WTC11 (cell line): ENCODE results near the gene POLR3H. TPM values are rescaled to one million over a fixed set of nuclear protein-coding genes. Genes with fewer than 3 reads are reported as not detected.

Source experiments
- ATAC-seq: fragments of 200-7000 bp; cut with Tn5 transposase; 2 replicates; pipeline ENCODE4 v1.10.0; 2021; ENCODE audit warnings: mild to moderate bottlenecking, moderate library complexity
- CTCF ChIA-PET: fragments of 300-600 bp; sonication (Branson Sonifier 250); formaldehyde crosslinking; loops from one replicate; lab custom pipeline; 2021; ENCODE audit warnings: antibody characterized with exemption; lab: Charles Lee
- POLR2A ChIA-PET: fragments of 350-600 bp; sonication (Branson Sonifier 250); formaldehyde crosslinking; loops from one replicate; lab custom pipeline; 2021; ENCODE audit warnings: antibody characterized with exemption; lab: Charles Lee
- DNase-seq: peaks from one replicate; pipeline ENCODE4 v3.0.0; 2021; ENCODE audit warnings: low spot score
- H3K27ac Mint-ChIP-seq: 2 replicates; pipeline ENCODE4 v1.8.0; 2021; ENCODE audit warnings: mixed read lengths
- H3K27me3 Mint-ChIP-seq: 2 replicates; pipeline ENCODE4 v1.8.0; 2021; ENCODE audit warnings: low read depth, mild to moderate bottlenecking, moderate library complexity, mixed read lengths
- H3K36me3 Mint-ChIP-seq: 2 replicates; pipeline ENCODE4 v1.8.0; 2021; ENCODE audit warnings: mixed read lengths
- H3K4me1 Mint-ChIP-seq: 2 replicates; pipeline ENCODE4 v1.8.0; 2022; ENCODE audit warnings: mixed read lengths
- H3K4me3 Mint-ChIP-seq: 2 replicates; pipeline ENCODE4 v1.8.0; 2021; ENCODE audit warnings: mild to moderate bottlenecking, moderate library complexity, mixed read lengths
- H3K9me3 Mint-ChIP-seq: 2 replicates; pipeline ENCODE4 v1.8.0; 2021; ENCODE audit warnings: mixed read lengths
- ARID4B ChIP-seq: sonication (generic); formaldehyde crosslinking; IDR thresholded peaks from 2 replicates; pipeline ENCODE4 v1.8.0; 2023; ENCODE audit warnings: missing genetic modification reagents, mild to moderate bottlenecking, borderline replicate concordance
- ATF6 ChIP-seq: sonication (generic); formaldehyde crosslinking; IDR thresholded peaks from 2 replicates; pipeline ENCODE4 v1.8.1; 2023; ENCODE audit warnings: mild to moderate bottlenecking, missing genetic modification reagents
- ESRRA ChIP-seq: sonication (generic); formaldehyde crosslinking; IDR thresholded peaks from 2 replicates; pipeline ENCODE4 v1.8.1; 2022; ENCODE audit warnings: mild to moderate bottlenecking, missing genetic modification reagents, borderline replicate concordance
- ETV6 ChIP-seq: sonication (generic); formaldehyde crosslinking; IDR thresholded peaks from 2 replicates; pipeline ENCODE4 v1.8.1; 2022; ENCODE audit warnings: mild to moderate bottlenecking, missing genetic modification reagents
- JAZF1 ChIP-seq: fragments of 250-450 bp; sonication (Bioruptor Pico); IDR thresholded peaks from 2 replicates; pipeline ENCODE4 v1.9.0; 2021; ENCODE audit warnings: moderate library complexity, mild to moderate bottlenecking, inconsistent platforms
- MAX ChIP-seq: sonication (generic); formaldehyde crosslinking; IDR thresholded peaks from 2 replicates; pipeline ENCODE4 v1.8.0; 2022; ENCODE audit warnings: mild to moderate bottlenecking, missing genetic modification reagents
- RORB ChIP-seq: fragments of 250-450 bp; sonication (Bioruptor Pico); IDR thresholded peaks from 2 replicates; pipeline ENCODE4 v1.9.0; 2021; ENCODE audit warnings: mild to moderate bottlenecking
- SMAD4 ChIP-seq: sonication (generic); formaldehyde crosslinking; IDR thresholded peaks from 2 replicates; pipeline ENCODE4 v1.8.0; 2022; ENCODE audit warnings: mild to moderate bottlenecking, missing genetic modification reagents
- ZNF416 ChIP-seq: fragments of 250-450 bp; sonication (Bioruptor Pico); IDR thresholded peaks from 2 replicates; pipeline ENCODE4 v1.9.0; 2021; ENCODE audit warnings: mild to moderate bottlenecking, inconsistent platforms
- ZNF423 ChIP-seq: fragments of 250-450 bp; sonication (Bioruptor Pico); IDR thresholded peaks from 2 replicates; pipeline ENCODE4 v2.1.2; 2022; ENCODE audit warnings: mild to moderate bottlenecking, moderate library complexity
- total RNA-seq: library from RNA; stranded (reverse); gene quantifications from 3 replicates; pipeline ENCODE4 v1.2.3, GENCODE V29; 2021
- TF ChIP-seq, protein P1 (sequence below): fragments of 250-450 bp; sonication (Bioruptor Pico); IDR thresholded peaks from 2 replicates; pipeline ENCODE4 v1.9.0; 2021; ENCODE audit warnings: mild to moderate bottlenecking, borderline replicate concordance
- TF ChIP-seq, protein P2 (sequence below): sonication (generic); formaldehyde crosslinking; IDR thresholded peaks from 2 replicates; pipeline ENCODE4 v1.8.1; 2023; ENCODE audit warnings: mild to moderate bottlenecking, missing genetic modification reagents, moderate library complexity
- TF ChIP-seq, protein P3 (sequence below): sonication (generic); formaldehyde crosslinking; IDR thresholded peaks from 2 replicates; pipeline ENCODE4 v1.8.0; 2022; ENCODE audit warnings: mild to moderate bottlenecking, missing genetic modification reagents
- TF ChIP-seq, protein P4 (sequence below): sonication (generic); formaldehyde crosslinking; IDR thresholded peaks from 2 replicates; pipeline ENCODE4 v1.8.1; 2022; ENCODE audit warnings: missing genetic modification reagents, borderline replicate concordance

The POLR3H gene
- total RNA-seq, 1 experiment from 2014 or later, result 28.8 TPM

- peak; percentile 15 for DNase-seq
These were observed 64.4 kb downstream of the POLR3H start for GRCh38 chr22:41479671-41480396.

More at GRCh38 chr22:41479671-41480396, 64.4 kb downstream of the POLR3H start:
- no peaks in the 10 kb centered on the region for H3K9me3 Mint-ChIP-seq
- CTCF ChIA-PET, result interaction anchor here (0.5 to 3.5 kb wide), 10 partner anchors 9 to 545 kb away, joined by 3 to 27 read pairs (median 7); partner anchors contain the start of genes ACO2 and PHF5A
- no peak for TF ChIP-seq MAX
- TF ChIP-seq RORB, result no peak
- TF ChIP-seq ARID4B (CRISPR knock-in tag), result no peak
- no peak for TF ChIP-seq ZNF416
- TF ChIP-seq ETV6 (CRISPR knock-in tag), result no peak
- TF ChIP-seq, protein P1, sequence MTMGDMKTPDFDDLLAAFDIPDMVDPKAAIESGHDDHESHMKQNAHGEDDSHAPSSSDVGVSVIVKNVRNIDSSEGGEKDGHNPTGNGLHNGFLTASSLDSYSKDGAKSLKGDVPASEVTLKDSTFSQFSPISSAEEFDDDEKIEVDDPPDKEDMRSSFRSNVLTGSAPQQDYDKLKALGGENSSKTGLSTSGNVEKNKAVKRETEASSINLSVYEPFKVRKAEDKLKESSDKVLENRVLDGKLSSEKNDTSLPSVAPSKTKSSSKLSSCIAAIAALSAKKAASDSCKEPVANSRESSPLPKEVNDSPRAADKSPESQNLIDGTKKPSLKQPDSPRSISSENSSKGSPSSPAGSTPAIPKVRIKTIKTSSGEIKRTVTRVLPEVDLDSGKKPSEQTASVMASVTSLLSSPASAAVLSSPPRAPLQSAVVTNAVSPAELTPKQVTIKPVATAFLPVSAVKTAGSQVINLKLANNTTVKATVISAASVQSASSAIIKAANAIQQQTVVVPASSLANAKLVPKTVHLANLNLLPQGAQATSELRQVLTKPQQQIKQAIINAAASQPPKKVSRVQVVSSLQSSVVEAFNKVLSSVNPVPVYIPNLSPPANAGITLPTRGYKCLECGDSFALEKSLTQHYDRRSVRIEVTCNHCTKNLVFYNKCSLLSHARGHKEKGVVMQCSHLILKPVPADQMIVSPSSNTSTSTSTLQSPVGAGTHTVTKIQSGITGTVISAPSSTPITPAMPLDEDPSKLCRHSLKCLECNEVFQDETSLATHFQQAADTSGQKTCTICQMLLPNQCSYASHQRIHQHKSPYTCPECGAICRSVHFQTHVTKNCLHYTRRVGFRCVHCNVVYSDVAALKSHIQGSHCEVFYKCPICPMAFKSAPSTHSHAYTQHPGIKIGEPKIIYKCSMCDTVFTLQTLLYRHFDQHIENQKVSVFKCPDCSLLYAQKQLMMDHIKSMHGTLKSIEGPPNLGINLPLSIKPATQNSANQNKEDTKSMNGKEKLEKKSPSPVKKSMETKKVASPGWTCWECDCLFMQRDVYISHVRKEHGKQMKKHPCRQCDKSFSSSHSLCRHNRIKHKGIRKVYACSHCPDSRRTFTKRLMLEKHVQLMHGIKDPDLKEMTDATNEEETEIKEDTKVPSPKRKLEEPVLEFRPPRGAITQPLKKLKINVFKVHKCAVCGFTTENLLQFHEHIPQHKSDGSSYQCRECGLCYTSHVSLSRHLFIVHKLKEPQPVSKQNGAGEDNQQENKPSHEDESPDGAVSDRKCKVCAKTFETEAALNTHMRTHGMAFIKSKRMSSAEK (CRISPR knock-in tag), result no peak
- no peak for TF ChIP-seq ZNF423 (CRISPR knock-in tag)
- TF ChIP-seq JAZF1 (CRISPR knock-in tag), result no peak
- TF ChIP-seq, protein P2, sequence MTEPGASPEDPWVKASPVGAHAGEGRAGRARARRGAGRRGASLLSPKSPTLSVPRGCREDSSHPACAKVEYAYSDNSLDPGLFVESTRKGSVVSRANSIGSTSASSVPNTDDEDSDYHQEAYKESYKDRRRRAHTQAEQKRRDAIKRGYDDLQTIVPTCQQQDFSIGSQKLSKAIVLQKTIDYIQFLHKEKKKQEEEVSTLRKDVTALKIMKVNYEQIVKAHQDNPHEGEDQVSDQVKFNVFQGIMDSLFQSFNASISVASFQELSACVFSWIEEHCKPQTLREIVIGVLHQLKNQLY (CRISPR knock-in tag), result no peak
- no peak for TF ChIP-seq ESRRA (CRISPR knock-in tag)
- TF ChIP-seq, protein P3, sequence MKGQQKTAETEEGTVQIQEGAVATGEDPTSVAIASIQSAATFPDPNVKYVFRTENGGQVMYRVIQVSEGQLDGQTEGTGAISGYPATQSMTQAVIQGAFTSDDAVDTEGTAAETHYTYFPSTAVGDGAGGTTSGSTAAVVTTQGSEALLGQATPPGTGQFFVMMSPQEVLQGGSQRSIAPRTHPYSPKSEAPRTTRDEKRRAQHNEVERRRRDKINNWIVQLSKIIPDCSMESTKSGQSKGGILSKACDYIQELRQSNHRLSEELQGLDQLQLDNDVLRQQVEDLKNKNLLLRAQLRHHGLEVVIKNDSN (CRISPR knock-in tag), result no peak
- TF ChIP-seq, protein P4, sequence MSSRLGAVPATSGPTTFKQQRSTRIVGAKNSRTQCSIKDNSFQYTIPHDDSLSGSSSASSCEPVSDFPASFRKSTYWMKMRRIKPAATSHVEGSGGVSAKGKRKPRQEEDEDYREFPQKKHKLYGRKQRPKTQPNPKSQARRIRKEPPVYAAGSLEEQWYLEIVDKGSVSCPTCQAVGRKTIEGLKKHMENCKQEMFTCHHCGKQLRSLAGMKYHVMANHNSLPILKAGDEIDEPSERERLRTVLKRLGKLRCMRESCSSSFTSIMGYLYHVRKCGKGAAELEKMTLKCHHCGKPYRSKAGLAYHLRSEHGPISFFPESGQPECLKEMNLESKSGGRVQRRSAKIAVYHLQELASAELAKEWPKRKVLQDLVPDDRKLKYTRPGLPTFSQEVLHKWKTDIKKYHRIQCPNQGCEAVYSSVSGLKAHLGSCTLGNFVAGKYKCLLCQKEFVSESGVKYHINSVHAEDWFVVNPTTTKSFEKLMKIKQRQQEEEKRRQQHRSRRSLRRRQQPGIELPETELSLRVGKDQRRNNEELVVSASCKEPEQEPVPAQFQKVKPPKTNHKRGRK (CRISPR knock-in tag), result no peak
- no peak for TF ChIP-seq SMAD4 (CRISPR knock-in tag)
- no peak for TF ChIP-seq ATF6 (CRISPR knock-in tag)
- H3K27ac Mint-ChIP-seq, result peak overlapping the region; percentile 14
- H3K27me3 Mint-ChIP-seq, result no peaks in the 10 kb centered on the region
- H3K36me3 Mint-ChIP-seq, result no peaks in the 10 kb centered on the region
- peaks cover 40% of the 10 kb centered on the region for H3K4me1 Mint-ChIP-seq
- ATAC-seq, result peak; percentile 48
- POLR2A ChIA-PET, result no interaction called here
- H3K4me3 Mint-ChIP-seq, result no peak overlapping the region
